HAP-1 (cell line): ENCODE data around the gene TGFBR2.
A peak's percentile ranks its signal among the peaks of the same experiment; 100 is the strongest.

Source experiments
- DNase-seq, 2 experiments: peaks; one replicate each; pipeline ENCODE4 v3.0.0-alpha.2; 2016 to 2020; ENCODE audit warnings: low spot score in 2 of 2
- H3K27me3 ChIP-seq: fragments of 250-450 bp; sonication (Bioruptor Pico); 2 replicates; pipeline ENCODE4 v1.5.1; 2020; ENCODE audit warnings: low read depth, mild to moderate bottlenecking, moderate library complexity
- H3K36me3 ChIP-seq: fragments of 250-450 bp; sonication (Bioruptor Pico); replicated peaks from 2 replicates; pipeline ENCODE4 v1.5.1; 2020; ENCODE audit warnings: mild to moderate bottlenecking
- H3K4me1 ChIP-seq: fragments of 250-450 bp; sonication (Bioruptor Pico); 2 replicates; pipeline ENCODE4 v1.5.1; 2020; ENCODE audit warnings: mild to moderate bottlenecking
- H3K4me3 ChIP-seq: fragments of 250-450 bp; sonication (Bioruptor Pico); 2 replicates; pipeline ENCODE4 v1.5.1; 2020; ENCODE audit warnings: mild to moderate bottlenecking, moderate library complexity
- H3K9me3 ChIP-seq: fragments of 250-450 bp; sonication (Bioruptor Pico); 2 replicates; pipeline ENCODE4 v1.5.1; 2020; ENCODE audit warnings: mild to moderate bottlenecking, moderate library complexity
- in situ Hi-C: fragments of 300-500 bp; cut with MboI; formaldehyde crosslinking; loops from 3 replicates; pipeline ENCODE4 v1.14.3; 2020; ENCODE audit warnings: low sequenced_read_pairs, inconsistent platforms, mixed read lengths

TGFBR2 gene

GRCh38 chr3:30724863-30725262 is 118.5 kb downstream of the TGFBR2 start:
- Histone ChIP-seq H3K4me1 (no peaks in the 10 kb centered on the region; the same call in 1 of the 2 replicates), H3K27me3 (no peaks in the 10 kb centered on the region), H3K36me3 (no peaks in the 10 kb centered on the region), H3K4me3 (no peak overlapping the region), H3K9me3 (no peaks in the 10 kb centered on the region)
- in situ Hi-C loops: no loop called here
- DNase-seq: no peak

- H3K9me3 ChIP-seq: no peaks in the 10 kb centered on the region
- H3K4me1 ChIP-seq: no peaks in the 10 kb centered on the region; the same call in 1 of the 2 replicates
- in situ Hi-C loops: no loop called here
- no peaks in the 10 kb centered on the region for H3K27me3 ChIP-seq
- H3K36me3 ChIP-seq: no peaks in the 10 kb centered on the region
- no peak overlapping the region for H3K4me3 ChIP-seq
- DNase-seq: no peak
Measured at GRCh38 chr3:30728143-30728542, 121.7 kb downstream of the TGFBR2 start.

GRCh38 chr3:30729512-30729911 is 123.1 kb downstream of the TGFBR2 start:
- Histone ChIP-seq H3K9me3 (no peaks in the 10 kb centered on the region), H3K36me3 (no peaks in the 10 kb centered on the region), H3K27me3 (no peaks in the 10 kb centered on the region), H3K4me1 (no peaks in the 10 kb centered on the region; the same call in 1 of the 2 replicates), H3K4me3 (no peak overlapping the region)
- in situ Hi-C loops: no loop called here
- no peak for DNase-seq

GRCh38 chr3:30729936-30730335 is 123.5 kb downstream of the TGFBR2 start:
- H3K36me3 ChIP-seq: no peaks in the 10 kb centered on the region
- no peak for DNase-seq
- no peaks in the 10 kb centered on the region for H3K27me3 ChIP-seq
- no peaks in the 10 kb centered on the region for H3K9me3 ChIP-seq
- no peak overlapping the region for H3K4me3 ChIP-seq
- in situ Hi-C loops: no loop called here
- H3K4me1 ChIP-seq: no peaks in the 10 kb centered on the region; the same call in 1 of the 2 replicates

- H3K4me1 ChIP-seq: no peaks in the 10 kb centered on the region; the same call in none of the 2 replicates
- H3K36me3 ChIP-seq: no peaks in the 10 kb centered on the region
- in situ Hi-C loops: no loop called here
- H3K27me3 ChIP-seq: no peaks in the 10 kb centered on the region
- no peak overlapping the region for H3K4me3 ChIP-seq
- no peaks in the 10 kb centered on the region for H3K9me3 ChIP-seq
- DNase-seq: no peak
Measured at GRCh38 chr3:30730967-30731366, 124.6 kb downstream of the TGFBR2 start.

- no peaks in the 10 kb centered on the region; the same call in 1 of the 2 replicates for H3K9me3 ChIP-seq
- in situ Hi-C loops: no loop called here
- H3K36me3 ChIP-seq: no peaks in the 10 kb centered on the region
- H3K4me1 ChIP-seq: peaks cover 8% of the 10 kb centered on the region
- DNase-seq: no peak
- H3K27me3 ChIP-seq: no peaks in the 10 kb centered on the region; the same call in 1 of the 2 replicates
- no peak overlapping the region for H3K4me3 ChIP-seq
Measured at GRCh38 chr3:30733209-30733608, 126.8 kb downstream of the TGFBR2 start.

GRCh38 chr3:30733696-30734095 is 127.3 kb downstream of the TGFBR2 start:
- Histone ChIP-seq H3K27me3 (no peaks in the 10 kb centered on the region; the same call in 1 of the 2 replicates), H3K4me3 (no peak overlapping the region), H3K36me3 (no peaks in the 10 kb centered on the region), H3K4me1 (peaks cover 8% of the 10 kb centered on the region), H3K9me3 (no peaks in the 10 kb centered on the region; the same call in 1 of the 2 replicates)
- in situ Hi-C loops: no loop called here
- no peak for DNase-seq

GRCh38 chr3:30737743-30738499 is 131.5 kb downstream of the TGFBR2 start:
- H3K4me1 ChIP-seq: peaks cover 8% of the 10 kb centered on the region
- in situ Hi-C loops: no loop called here
- H3K27me3 ChIP-seq: no peaks in the 10 kb centered on the region; the same call in 1 of the 2 replicates
- no peaks in the 10 kb centered on the region for H3K36me3 ChIP-seq
- no peak overlapping the region for H3K4me3 ChIP-seq
- DNase-seq: peak in 1 of 2 experiments; percentile 21
- H3K9me3 ChIP-seq: no peaks in the 10 kb centered on the region; the same call in 1 of the 2 replicates

GRCh38 chr3:30738605-30739004 is 132.2 kb downstream of the TGFBR2 start:
- no peak for DNase-seq
- H3K4me3 ChIP-seq: no peak overlapping the region
- H3K9me3 ChIP-seq: no peaks in the 10 kb centered on the region; the same call in 1 of the 2 replicates
- in situ Hi-C loops: no loop called here
- H3K27me3 ChIP-seq: no peaks in the 10 kb centered on the region; the same call in 1 of the 2 replicates
- no peaks in the 10 kb centered on the region for H3K36me3 ChIP-seq
- H3K4me1 ChIP-seq: peaks cover 8% of the 10 kb centered on the region

GRCh38 chr3:30741889-30742288 is 135.5 kb downstream of the TGFBR2 start:
- Histone ChIP-seq H3K4me1 (peaks cover 7% of the 10 kb centered on the region; the same call in 1 of the 2 replicates), H3K27me3 (no peaks in the 10 kb centered on the region), H3K4me3 (no peak overlapping the region), H3K36me3 (no peaks in the 10 kb centered on the region), H3K9me3 (no peaks in the 10 kb centered on the region; the same call in 1 of the 2 replicates)
- in situ Hi-C loops: no loop called here
- no peak for DNase-seq

- H3K36me3 ChIP-seq: no peaks in the 10 kb centered on the region
- peaks cover 2% of the 10 kb centered on the region; the same call in 1 of the 2 replicates for H3K4me1 ChIP-seq
- in situ Hi-C loops: no loop called here
- no peak for DNase-seq
- H3K9me3 ChIP-seq: no peaks in the 10 kb centered on the region
- no peak overlapping the region for H3K4me3 ChIP-seq
- no peaks in the 10 kb centered on the region for H3K27me3 ChIP-seq
Measured at GRCh38 chr3:30742796-30743619, 136.6 kb downstream of the TGFBR2 start.
